HG03469 (cell line): ENCODE measurements around the gene AP3B1.

Source experiments
- ATAC-seq: cut with Tn5 transposase; IDR thresholded peaks from one replicate; pipeline ENCODE4 v1.9.1; 2021; ENCODE audit warnings: mild to moderate bottlenecking, moderate library complexity, moderate number of reproducible peaks; ENCODE audit not compliant: unreplicated experiment

The AP3B1 gene

GRCh38 chr5:78289911-78290310 is 4.6 kb downstream of the AP3B1 start:
- no peak for ATAC-seq

- ATAC-seq, result no peak
These were observed 6.3 kb downstream of the AP3B1 start for GRCh38 chr5:78288246-78288645.

GRCh38 chr5:78287833-78288232 is 6.7 kb downstream of the AP3B1 start:
- ATAC-seq, result no peak

GRCh38 chr5:78287169-78287568 is 7.3 kb downstream of the AP3B1 start:
- ATAC-seq, result no peak

- no peak for ATAC-seq
These were observed 8.2 kb downstream of the AP3B1 start for GRCh38 chr5:78286290-78286689.

- no peak for ATAC-seq
These were observed 10.7 kb downstream of the AP3B1 start for GRCh38 chr5:78283802-78284201.

- no peak for ATAC-seq
These were observed 11.4 kb downstream of the AP3B1 start for GRCh38 chr5:78283105-78283504.

GRCh38 chr5:78280261-78280660 is 14.2 kb downstream of the AP3B1 start:
- no peak for ATAC-seq

- ATAC-seq, result no peak
These were observed 15.3 kb downstream of the AP3B1 start for GRCh38 chr5:78279194-78279593.

- no peak for ATAC-seq
These were observed 16.8 kb downstream of the AP3B1 start for GRCh38 chr5:78277715-78278114.

GRCh38 chr5:78275998-78276543 is 18.4 kb downstream of the AP3B1 start:
- no peak for ATAC-seq

- ATAC-seq, result no peak
These were observed 19.8 kb downstream of the AP3B1 start for GRCh38 chr5:78274540-78275197.

GRCh38 chr5:78273436-78273835 is 21.1 kb downstream of the AP3B1 start:
- ATAC-seq, result no peak

- no peak for ATAC-seq
These were observed 22.7 kb downstream of the AP3B1 start for GRCh38 chr5:78271766-78272165.

- ATAC-seq, result no peak
These were observed 25.3 kb downstream of the AP3B1 start for GRCh38 chr5:78269088-78269703.

- no peak for ATAC-seq
These were observed 26.1 kb downstream of the AP3B1 start for GRCh38 chr5:78268356-78268755.

GRCh38 chr5:78265163-78265562 is 29.3 kb downstream of the AP3B1 start:
- no peak for ATAC-seq

- no peak for ATAC-seq
These were observed 29.9 kb downstream of the AP3B1 start for GRCh38 chr5:78264600-78264999.

GRCh38 chr5:78260771-78261170 is 33.7 kb downstream of the AP3B1 start:
- ATAC-seq, result no peak

GRCh38 chr5:78253201-78253600 is 41.3 kb downstream of the AP3B1 start:
- ATAC-seq, result no peak

GRCh38 chr5:78252715-78253114 is 41.8 kb downstream of the AP3B1 start:
- ATAC-seq, result no peak

GRCh38 chr5:78251663-78252284 is 42.7 kb downstream of the AP3B1 start:
- no peak for ATAC-seq
